Nephron progenitor cell (in vitro differentiated cells): ENCODE results near the gene ADNP.
"Not testable (repeated sequence)": the region's sequence is repeated elsewhere in the genome, so short reads cannot be mapped to it uniquely, and the experiment has no call there.

Experiments used
- DNase-seq: peaks from one replicate; pipeline ENCODE4 v3.0.0; 2021
- H3K27ac Mint-ChIP-seq: 2 replicates; pipeline ENCODE4 v1.8.0; 2021; ENCODE audit warnings: mild to moderate bottlenecking, moderate library complexity, mixed read lengths
- H3K27me3 Mint-ChIP-seq: 2 replicates; pipeline ENCODE4 v1.8.0; 2021; ENCODE audit warnings: mild to moderate bottlenecking, low read depth, mixed read lengths; ENCODE audit not compliant: poor library complexity
- H3K36me3 Mint-ChIP-seq: 2 replicates; pipeline ENCODE4 v1.8.0; 2021; ENCODE audit warnings: low read depth, mixed read lengths
- H3K4me1 Mint-ChIP-seq: 2 replicates; pipeline ENCODE4 v1.8.0; 2021; ENCODE audit warnings: mixed read lengths
- H3K4me3 Mint-ChIP-seq: 2 replicates; pipeline ENCODE4 v1.8.0; 2021; ENCODE audit warnings: mild to moderate bottlenecking, moderate library complexity, mixed read lengths
- H3K9me3 Mint-ChIP-seq: 2 replicates; pipeline ENCODE4 v1.8.0; 2021; ENCODE audit warnings: mild to moderate bottlenecking, moderate library complexity, mixed read lengths
- TF ChIP-seq, protein P1 (sequence below): fragments of 200-600 bp; sonication (generic); IDR thresholded peaks from 2 replicates; pipeline ENCODE4 v1.5.0; 2021; ENCODE audit warnings: antibody characterized with exemption

The ADNP gene

DNA sequence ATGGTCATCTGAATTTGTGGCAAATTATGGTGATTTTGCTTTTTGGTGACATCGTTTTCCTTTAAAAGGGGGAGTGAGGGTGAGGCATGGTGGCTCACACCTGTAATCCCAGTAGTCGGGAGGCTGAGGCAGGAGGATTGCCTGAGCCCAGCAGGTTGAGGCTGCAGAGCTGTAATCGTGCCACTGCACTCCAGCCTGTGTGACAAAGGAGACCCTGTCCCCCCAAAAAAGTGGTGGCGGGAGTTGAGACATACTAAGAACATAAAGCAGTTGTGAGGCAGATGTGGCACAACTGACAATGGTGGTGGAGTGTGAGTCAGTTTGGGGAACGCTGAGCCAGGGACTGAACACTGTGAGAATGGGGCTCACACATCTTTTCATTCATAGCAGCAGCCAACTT lies 45.5 kb downstream of the ADNP start:
- DNase-seq: no peak

GRCh38 chr20:50885068-50885467 lies 46.2 kb downstream of the ADNP start:
- no peak for DNase-seq
- TF ChIP-seq, protein P1, sequence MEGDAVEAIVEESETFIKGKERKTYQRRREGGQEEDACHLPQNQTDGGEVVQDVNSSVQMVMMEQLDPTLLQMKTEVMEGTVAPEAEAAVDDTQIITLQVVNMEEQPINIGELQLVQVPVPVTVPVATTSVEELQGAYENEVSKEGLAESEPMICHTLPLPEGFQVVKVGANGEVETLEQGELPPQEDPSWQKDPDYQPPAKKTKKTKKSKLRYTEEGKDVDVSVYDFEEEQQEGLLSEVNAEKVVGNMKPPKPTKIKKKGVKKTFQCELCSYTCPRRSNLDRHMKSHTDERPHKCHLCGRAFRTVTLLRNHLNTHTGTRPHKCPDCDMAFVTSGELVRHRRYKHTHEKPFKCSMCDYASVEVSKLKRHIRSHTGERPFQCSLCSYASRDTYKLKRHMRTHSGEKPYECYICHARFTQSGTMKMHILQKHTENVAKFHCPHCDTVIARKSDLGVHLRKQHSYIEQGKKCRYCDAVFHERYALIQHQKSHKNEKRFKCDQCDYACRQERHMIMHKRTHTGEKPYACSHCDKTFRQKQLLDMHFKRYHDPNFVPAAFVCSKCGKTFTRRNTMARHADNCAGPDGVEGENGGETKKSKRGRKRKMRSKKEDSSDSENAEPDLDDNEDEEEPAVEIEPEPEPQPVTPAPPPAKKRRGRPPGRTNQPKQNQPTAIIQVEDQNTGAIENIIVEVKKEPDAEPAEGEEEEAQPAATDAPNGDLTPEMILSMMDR: no peak
- Mint-ChIP-seq H3K27ac (no peak overlapping the region), H3K4me3 (no peak overlapping the region), H3K27me3 (peaks cover 4% of the 10 kb centered on the region), H3K36me3 (peaks cover 47% of the 10 kb centered on the region), H3K4me1 (no peaks in the 10 kb centered on the region), H3K9me3 (no peaks in the 10 kb centered on the region)

More for the DNA sequence above, 45.5 kb downstream of the ADNP start:
- peaks cover 4% of the 10 kb centered on the region for H3K27me3 Mint-ChIP-seq
- H3K4me3 Mint-ChIP-seq: no peak overlapping the region
- peaks cover 52% of the 10 kb centered on the region for H3K36me3 Mint-ChIP-seq
- TF ChIP-seq, protein P1: no peak
- H3K9me3 Mint-ChIP-seq: no peaks in the 10 kb centered on the region
- H3K4me1 Mint-ChIP-seq: no peaks in the 10 kb centered on the region
- no peak overlapping the region for H3K27ac Mint-ChIP-seq

DNA sequence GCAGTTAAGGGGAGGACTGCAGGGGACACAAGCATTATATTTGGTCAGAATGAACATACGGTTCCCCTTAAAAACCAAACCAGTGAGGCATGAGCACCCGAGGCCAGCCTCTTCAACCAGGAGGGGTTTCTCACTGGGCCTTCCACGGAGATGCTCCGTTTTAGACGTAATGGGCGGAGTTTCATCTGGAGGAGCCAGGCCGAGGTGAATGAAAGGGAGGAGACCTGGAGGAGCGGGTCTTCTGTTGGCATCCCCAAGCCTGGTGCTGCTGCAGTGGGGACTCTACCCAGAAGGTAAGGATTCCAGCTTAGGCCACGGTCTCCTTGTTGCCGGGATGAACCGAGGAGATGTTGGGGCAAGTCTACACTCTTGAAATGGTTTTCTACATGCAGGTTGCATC lies 47.4 kb downstream of the ADNP start:
- TF ChIP-seq, protein P1: no peak
- no peaks in the 10 kb centered on the region for H3K4me1 Mint-ChIP-seq
- H3K9me3 Mint-ChIP-seq: no peaks in the 10 kb centered on the region
- DNase-seq: no peak
- no peak overlapping the region for H3K4me3 Mint-ChIP-seq
- no peak overlapping the region for H3K27ac Mint-ChIP-seq
- peaks cover 4% of the 10 kb centered on the region for H3K27me3 Mint-ChIP-seq
- peaks cover 38% of the 10 kb centered on the region for H3K36me3 Mint-ChIP-seq

DNA sequence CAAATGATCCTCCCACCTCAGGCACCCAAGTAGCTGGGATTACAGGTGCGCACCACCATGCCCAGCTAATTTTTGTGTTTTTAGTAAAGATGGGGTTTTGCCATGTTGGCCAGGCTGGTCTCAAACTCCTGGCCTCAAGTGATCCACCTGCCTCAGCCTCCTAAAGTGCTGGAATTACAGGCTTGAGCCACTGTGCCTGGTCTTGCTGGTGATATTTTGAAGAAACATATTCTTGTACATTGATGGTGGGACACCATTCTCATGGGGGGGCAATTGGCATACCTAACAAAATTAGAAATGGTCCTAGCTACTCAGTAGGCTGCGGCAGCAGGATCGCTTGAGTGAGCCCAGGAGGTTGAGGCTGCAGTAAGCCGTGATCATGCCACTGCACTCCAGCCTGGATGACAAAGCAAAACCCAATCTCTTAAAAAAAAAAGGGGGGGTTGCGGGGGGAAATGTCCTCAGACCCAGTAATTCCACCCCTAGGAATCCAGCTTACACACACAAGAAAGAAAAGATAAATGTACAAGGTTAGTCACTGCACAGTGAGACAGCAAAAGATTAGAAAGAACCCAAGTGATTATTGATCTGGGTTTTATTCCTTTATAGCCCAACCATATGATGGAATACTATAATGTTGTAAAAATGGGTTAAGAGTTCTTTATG lies 49.3 kb downstream of the ADNP start:
- not testable (repeated sequence) for H3K9me3 Mint-ChIP-seq, DNase-seq, H3K4me1 Mint-ChIP-seq, H3K27ac Mint-ChIP-seq, H3K4me3 Mint-ChIP-seq, H3K27me3 Mint-ChIP-seq
- H3K36me3 Mint-ChIP-seq: peaks cover 29% of the 10 kb centered on the region

- TF ChIP-seq, protein P1: no peak
- H3K9me3 Mint-ChIP-seq: no peaks in the 10 kb centered on the region
- H3K4me1 Mint-ChIP-seq: peaks cover 12% of the 10 kb centered on the region
- H3K36me3 Mint-ChIP-seq: peaks cover 37% of the 10 kb centered on the region
- no peak for DNase-seq
- no peak overlapping the region for H3K4me3 Mint-ChIP-seq
- no peak overlapping the region for H3K27ac Mint-ChIP-seq
- peaks cover 7% of the 10 kb centered on the region for H3K27me3 Mint-ChIP-seq
Measured at GRCh38 chr20:50879649-50880550, 51.3 kb downstream of the ADNP start.

DNA sequence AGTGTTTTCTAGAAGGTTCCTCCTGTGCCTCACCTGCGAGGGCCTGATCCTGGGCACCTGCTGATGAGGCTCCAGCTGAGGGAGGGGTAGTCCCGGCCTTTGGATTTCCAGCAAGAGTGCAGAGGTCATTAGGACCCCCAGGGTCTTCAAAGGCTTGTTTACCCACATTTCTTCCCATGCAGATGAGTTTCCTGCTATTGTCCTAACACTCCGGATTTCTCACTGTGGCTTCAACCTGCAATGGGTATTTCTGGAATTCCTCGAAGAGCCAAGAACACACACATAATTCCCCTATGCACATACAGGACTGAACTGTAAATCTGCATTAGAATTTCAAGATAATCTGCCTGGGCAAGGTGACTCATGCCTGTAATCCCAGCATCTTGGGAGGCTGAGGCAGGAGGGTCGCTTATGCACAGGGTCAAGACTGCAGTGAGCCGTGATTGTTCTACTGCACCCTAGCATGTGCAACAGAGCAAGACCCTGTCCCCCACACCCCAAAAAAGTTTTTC lies 53.9 kb downstream of the ADNP start:
- TF ChIP-seq, protein P1: no peak
- Mint-ChIP-seq H3K36me3 (peaks cover 24% of the 10 kb centered on the region), H3K27me3 (peaks cover 6% of the 10 kb centered on the region), H3K27ac (no peak overlapping the region), H3K9me3 (no peaks in the 10 kb centered on the region), H3K4me3 (no peak overlapping the region), H3K4me1 (peaks cover 37% of the 10 kb centered on the region)
- DNase-seq: no peak
